Lower lobe of right lung (tissue), 2 donors: ENCODE measurements around the gene SPRYD3. TPM values are rescaled to one million over a fixed set of nuclear protein-coding genes. Genes with fewer than 3 reads are reported as not detected.

Experiments used
- ATAC-seq, 2 donors: fragments of 200-7000 bp; cut with Tn5 transposase; one replicate each; pipeline ENCODE4 v1.9.1; 2020 to 2022; ENCODE audit warnings: mild to moderate bottlenecking in 2 of 2, moderate library complexity in 2 of 2
- DNase-seq: peaks from one replicate; pipeline ENCODE4 v3.0.0-alpha.2; 2020
- H3K27ac ChIP-seq: fragments of 200-600 bp; one replicate; pipeline ENCODE4 v1.8.0; 2022
- H3K27me3 ChIP-seq: fragments of 200-600 bp; one replicate; pipeline ENCODE4 v1.8.0; 2022; ENCODE audit warnings: low read depth
- H3K36me3 ChIP-seq: fragments of 200-600 bp; one replicate; pipeline ENCODE4 v1.8.0; 2022; ENCODE audit warnings: mild to moderate bottlenecking
- H3K4me1 ChIP-seq: fragments of 200-600 bp; one replicate; pipeline ENCODE4 v1.8.0; 2022
- H3K4me3 ChIP-seq: fragments of 200-600 bp; one replicate; pipeline ENCODE4 v1.8.0; 2022; ENCODE audit warnings: mild to moderate bottlenecking
- H3K9me3 ChIP-seq: fragments of 200-600 bp; one replicate; pipeline ENCODE4 v1.8.0; 2022
- intact Hi-C: fragments of 100-400 bp; cut with DNase I; formaldehyde crosslinking; loops from one replicate; pipeline ENCODE4 v1.11.0; 2022
- total RNA-seq: library from RNA; stranded (reverse); fragmentation: NEBNext Ultra II Directional; extraction: Animal tissue kit (Norgen Biotek cat#: 25700); gene quantifications from one replicate; pipeline ENCODE4 v1.2.1, GENCODE V29; 2021
- TF ChIP-seq, protein P1 (sequence below): fragments of 200-600 bp; IDR thresholded peaks from one replicate; pipeline ENCODE4 v1.8.0; 2022; ENCODE audit warnings: antibody characterized with exemption, mild to moderate bottlenecking
- donor health status: DM: no; HTN: yes; CAD: no; lungs with severe emphysema.

The SPRYD3 gene
- total RNA-seq, 1 donor from 2014 or later, result 47.9 TPM

DNA sequence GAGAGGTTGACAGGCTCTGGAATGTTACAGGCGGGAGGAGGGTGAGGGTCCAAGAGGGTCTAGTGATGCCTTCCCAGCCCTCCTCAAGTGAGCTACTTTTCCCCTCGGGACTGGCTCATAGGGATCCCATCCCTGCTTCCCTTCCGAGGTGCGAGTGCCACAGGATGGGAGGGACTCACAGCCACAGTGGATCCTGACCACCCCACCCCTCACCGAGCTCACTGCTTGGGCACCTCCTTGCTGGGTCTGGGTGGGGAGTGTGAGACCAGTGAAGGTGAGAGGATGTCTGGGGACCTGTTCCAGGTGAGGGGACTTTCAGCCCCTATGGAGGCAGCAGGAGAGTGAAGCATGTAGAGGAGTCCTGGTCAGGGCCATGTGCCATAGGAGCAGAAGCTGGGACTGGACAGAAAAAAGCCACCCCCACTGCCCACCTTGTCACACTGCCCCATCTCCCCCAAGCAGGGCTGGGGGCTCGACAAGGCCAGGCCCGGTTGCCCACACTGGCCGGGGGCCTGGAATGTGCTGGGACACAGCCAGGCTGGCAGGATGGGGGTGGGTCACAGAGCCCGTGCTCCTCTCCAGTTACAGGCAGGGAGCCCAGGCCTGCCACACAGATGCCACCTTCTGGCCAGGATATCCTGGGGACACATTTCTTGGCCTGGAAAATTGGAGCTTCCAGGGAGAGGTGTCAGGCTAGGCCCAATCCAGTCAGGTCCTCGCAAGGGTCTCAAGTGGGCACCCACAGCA, 31.0 kb downstream of the SPRYD3 start:
- peaks cover 80% of the 10 kb centered on the region for H3K4me1 ChIP-seq
- DNase-seq (peak; percentile 80), ATAC-seq (peak; percentile 22 to 33)

DNA sequence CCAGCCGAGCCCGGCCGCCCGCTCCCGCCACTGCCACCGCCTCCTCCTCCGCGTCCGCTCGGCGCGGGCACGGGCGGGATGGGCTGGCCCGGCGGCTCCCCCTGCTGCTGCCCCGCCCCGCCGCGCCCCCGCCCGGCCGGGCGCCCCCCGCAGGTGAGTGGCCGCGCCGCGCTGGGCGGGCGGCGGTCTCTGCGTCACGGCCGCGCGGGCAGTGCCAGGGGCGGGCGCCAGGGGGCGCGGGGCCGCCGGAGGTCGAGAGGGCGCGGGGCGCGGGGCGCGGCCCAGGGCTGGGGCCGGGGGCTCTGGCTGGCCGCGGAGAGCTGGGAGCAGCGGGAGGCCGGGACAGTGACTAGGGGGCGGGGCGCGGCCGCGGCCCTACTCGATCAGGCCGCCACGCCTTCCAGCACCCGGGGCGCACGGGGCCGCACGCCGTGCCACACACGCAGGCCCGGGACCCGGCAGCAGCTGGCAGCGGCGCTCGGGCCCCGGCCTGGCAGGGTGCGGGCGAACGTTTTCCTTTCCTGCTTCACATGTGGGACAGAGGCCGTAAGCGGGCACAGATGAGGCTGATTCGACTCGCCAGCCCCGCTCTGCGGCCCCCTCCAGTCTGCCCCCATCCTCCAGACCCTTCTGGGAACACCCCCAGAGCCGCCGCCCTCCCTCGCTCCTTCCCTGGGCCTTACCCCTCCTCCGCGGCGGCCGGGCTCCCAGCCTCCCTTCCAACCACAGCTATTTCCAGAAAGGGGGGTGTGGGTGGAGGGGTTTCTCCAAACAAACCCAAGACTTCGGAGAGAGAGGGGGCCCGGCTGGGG, 31.8 kb downstream of the SPRYD3 start:
- peaks cover 72% of the 10 kb centered on the region for H3K4me1 ChIP-seq
- intact Hi-C loops, result no loop called here

More for the DNA sequence above, 31.0 kb downstream of the SPRYD3 start:
- H3K27ac ChIP-seq, result peak overlapping the region; percentile 97
- intact Hi-C loops, result no loop called here
- H3K27me3 ChIP-seq, result no peaks in the 10 kb centered on the region
- peaks cover 8% of the 10 kb centered on the region for H3K36me3 ChIP-seq
- TF ChIP-seq, protein P1, sequence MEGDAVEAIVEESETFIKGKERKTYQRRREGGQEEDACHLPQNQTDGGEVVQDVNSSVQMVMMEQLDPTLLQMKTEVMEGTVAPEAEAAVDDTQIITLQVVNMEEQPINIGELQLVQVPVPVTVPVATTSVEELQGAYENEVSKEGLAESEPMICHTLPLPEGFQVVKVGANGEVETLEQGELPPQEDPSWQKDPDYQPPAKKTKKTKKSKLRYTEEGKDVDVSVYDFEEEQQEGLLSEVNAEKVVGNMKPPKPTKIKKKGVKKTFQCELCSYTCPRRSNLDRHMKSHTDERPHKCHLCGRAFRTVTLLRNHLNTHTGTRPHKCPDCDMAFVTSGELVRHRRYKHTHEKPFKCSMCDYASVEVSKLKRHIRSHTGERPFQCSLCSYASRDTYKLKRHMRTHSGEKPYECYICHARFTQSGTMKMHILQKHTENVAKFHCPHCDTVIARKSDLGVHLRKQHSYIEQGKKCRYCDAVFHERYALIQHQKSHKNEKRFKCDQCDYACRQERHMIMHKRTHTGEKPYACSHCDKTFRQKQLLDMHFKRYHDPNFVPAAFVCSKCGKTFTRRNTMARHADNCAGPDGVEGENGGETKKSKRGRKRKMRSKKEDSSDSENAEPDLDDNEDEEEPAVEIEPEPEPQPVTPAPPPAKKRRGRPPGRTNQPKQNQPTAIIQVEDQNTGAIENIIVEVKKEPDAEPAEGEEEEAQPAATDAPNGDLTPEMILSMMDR, result peak; percentile 16
- H3K9me3 ChIP-seq, result no peaks in the 10 kb centered on the region
- peak overlapping the region; percentile 83 for H3K4me3 ChIP-seq

DNA sequence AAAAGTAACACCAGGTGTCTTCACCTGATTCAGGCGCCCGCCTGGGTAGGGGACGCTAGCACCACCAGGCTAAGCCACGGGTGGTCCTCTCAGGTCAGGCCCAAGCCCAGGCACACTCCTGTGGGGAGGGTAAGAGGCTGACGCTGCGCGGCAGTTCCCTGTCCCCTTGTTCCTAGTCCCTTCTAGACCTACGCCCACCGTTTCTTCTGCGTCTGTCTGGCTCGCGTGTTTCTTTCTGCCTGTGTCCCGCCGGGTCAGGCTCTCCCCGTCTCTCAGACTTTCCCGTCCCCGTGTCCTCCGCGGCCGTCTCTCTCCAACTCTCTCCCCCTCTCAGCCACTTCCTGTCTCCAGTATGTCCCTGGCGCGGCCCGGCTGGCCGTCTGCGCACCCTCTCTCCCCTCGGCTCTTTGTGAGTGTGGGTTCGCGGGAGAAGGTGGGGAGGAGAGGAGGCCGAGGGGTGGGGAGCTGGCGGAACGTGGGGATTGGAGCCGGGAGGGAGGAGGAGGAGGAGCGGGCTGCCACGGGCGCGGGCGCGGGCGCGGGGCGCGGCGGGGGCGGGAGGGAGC, 32.5 kb downstream of the SPRYD3 start:
- DNase-seq (peak; percentile 90), ATAC-seq (peak; percentile 61 to 62)
- no peaks in the 10 kb centered on the region for H3K9me3 ChIP-seq
- TF ChIP-seq, protein P1, result no peak
- H3K27ac ChIP-seq, result peak overlapping the region; percentile 94
- intact Hi-C loops, result no loop called here
- H3K36me3 ChIP-seq, result peaks cover 6% of the 10 kb centered on the region
- no peaks in the 10 kb centered on the region for H3K27me3 ChIP-seq
- peaks cover 65% of the 10 kb centered on the region for H3K4me1 ChIP-seq
- H3K4me3 ChIP-seq, result peak overlapping the region; percentile 67

More for the DNA sequence above, 31.8 kb downstream of the SPRYD3 start:
- no peaks in the 10 kb centered on the region for H3K27me3 ChIP-seq
- H3K27ac ChIP-seq, result peak overlapping the region; percentile 97
- peaks cover 11% of the 10 kb centered on the region for H3K36me3 ChIP-seq
- H3K4me3 ChIP-seq, result peak overlapping the region; percentile 83
- peak; percentile 87 for DNase-seq
- ATAC-seq, result peak; percentile 42 to 56
- no peaks in the 10 kb centered on the region for H3K9me3 ChIP-seq
- TF ChIP-seq, protein P1, result no peak

DNA sequence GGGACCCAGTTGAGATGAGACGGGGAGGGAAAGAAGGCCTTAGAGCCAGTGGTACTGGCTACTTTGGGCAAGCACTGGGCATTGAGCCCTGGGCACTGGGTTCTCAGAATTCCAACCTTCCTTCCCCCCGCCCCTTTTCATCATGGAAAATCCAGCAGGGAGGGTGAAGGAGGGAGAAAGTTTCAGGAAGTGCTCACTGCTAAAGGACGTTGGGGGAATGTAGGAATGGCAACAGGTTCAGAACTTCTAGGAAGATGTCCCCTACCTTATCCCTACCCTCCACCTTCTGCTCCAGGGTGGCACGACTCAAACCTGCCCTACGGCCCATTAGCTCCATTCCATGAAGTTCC, 33.5 kb downstream of the SPRYD3 start:
- H3K4me3 ChIP-seq, result peak overlapping the region; percentile 67
- TF ChIP-seq, protein P1, result no peak
- no peaks in the 10 kb centered on the region for H3K9me3 ChIP-seq
- H3K4me1 ChIP-seq, result peaks cover 55% of the 10 kb centered on the region
- ATAC-seq (no peak), DNase-seq (no peak)
- H3K36me3 ChIP-seq, result peaks cover 9% of the 10 kb centered on the region
- intact Hi-C loops, result no loop called here
- H3K27me3 ChIP-seq, result no peaks in the 10 kb centered on the region
- peak overlapping the region; percentile 94 for H3K27ac ChIP-seq

DNA sequence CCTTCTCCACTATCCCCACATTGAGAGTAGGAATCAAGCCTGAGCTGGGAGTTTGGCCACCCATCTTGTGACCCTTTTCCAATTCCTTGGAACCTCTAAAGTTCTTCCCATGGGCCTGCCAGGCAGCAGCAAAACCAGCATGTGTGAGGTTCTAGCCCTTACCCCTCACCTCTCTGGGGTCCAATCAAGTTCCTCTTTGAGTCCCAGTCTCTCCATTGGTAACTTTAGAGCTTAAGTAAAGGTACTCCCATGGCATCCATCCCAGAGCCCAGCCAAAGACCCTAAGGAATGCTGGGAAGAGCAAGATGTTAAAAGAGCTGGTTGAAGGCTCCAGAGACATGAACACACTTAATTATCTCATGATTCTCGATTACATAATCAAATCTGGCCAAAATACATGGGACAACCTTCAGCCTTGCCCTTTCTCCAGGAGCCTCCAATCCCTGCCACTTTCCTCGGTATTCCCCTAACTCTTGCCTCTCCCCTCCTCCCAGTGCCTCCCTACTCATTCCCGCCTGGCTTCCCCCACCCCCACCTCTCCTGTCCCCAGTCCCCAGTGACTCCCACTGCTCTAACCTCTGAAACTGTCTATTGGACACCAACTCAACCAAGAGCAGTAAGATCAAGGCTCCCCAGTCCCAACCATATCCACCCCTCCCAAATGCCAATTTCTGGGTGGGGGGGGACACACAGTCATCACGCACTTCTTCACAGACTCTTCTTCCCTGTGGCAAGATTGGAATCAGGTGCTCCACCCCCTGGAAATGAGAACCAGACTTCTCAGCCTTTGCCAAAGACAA, 34.1 kb downstream of the SPRYD3 start:
- Histone ChIP-seq H3K4me1 (peaks cover 52% of the 10 kb centered on the region), H3K9me3 (no peaks in the 10 kb centered on the region), H3K27ac (peak overlapping the region; percentile 94), H3K27me3 (no peaks in the 10 kb centered on the region), H3K4me3 (peak overlapping the region; percentile 67), H3K36me3 (peaks cover 14% of the 10 kb centered on the region)
- TF ChIP-seq, protein P1, result no peak
- no peak for ATAC-seq
- intact Hi-C loops, result no loop called here
- no peak for DNase-seq
